Activated CD4-positive, alpha-beta T cell treated with anti-CD3 and anti-CD28 coated beads for 36 hours (primary cell): ENCODE data around the gene IPMK. TPM values are rescaled to one million over a fixed set of nuclear protein-coding genes. Genes with fewer than 3 reads are reported as not detected.

ENCODE experiments used
- ATAC-seq: fragments of 200-7000 bp; cut with Tn5 transposase; one replicate; pipeline ENCODE4 v1.10.0; 2021; ENCODE audit warnings: mild to moderate bottlenecking, moderate library complexity
- CTCF ChIA-PET: fragments of 350-600 bp; sonication (Branson Sonifier 250); formaldehyde crosslinking; loops from one replicate; lab custom pipeline; 2021; ENCODE audit warnings: antibody characterized with exemption; lab: Charles Lee
- POLR2A ChIA-PET: fragments of 350-600 bp; sonication (Branson Sonifier 250); formaldehyde crosslinking; loops from one replicate; lab custom pipeline; 2021; ENCODE audit warnings: antibody characterized with exemption, inconsistent platforms; lab: Charles Lee
- DNase-seq: peaks from one replicate; pipeline ENCODE4 v3.0.0-alpha.2; 2020
- H3K27ac Mint-ChIP-seq: one replicate; pipeline ENCODE4 v1.8.0; 2021; ENCODE audit warnings: mixed read lengths
- H3K27me3 Mint-ChIP-seq: one replicate; pipeline ENCODE4 v1.8.0; 2021; ENCODE audit warnings: mixed read lengths
- H3K36me3 Mint-ChIP-seq: one replicate; pipeline ENCODE4 v1.8.0; 2021; ENCODE audit warnings: low read depth, mixed read lengths
- H3K4me1 Mint-ChIP-seq: one replicate; pipeline ENCODE4 v1.8.0; 2021; ENCODE audit warnings: mixed read lengths
- H3K4me3 Mint-ChIP-seq: one replicate; pipeline ENCODE4 v1.8.0; 2021; ENCODE audit warnings: mild to moderate bottlenecking, moderate library complexity, mixed read lengths
- H3K9me3 Mint-ChIP-seq: one replicate; pipeline ENCODE4 v1.8.0; 2021; ENCODE audit warnings: low read depth, mixed read lengths
- intact Hi-C, 2 experiments: fragments of 100-400 bp; cut with DNase I in 1 of 2; cut with micrococcal nuclease in 1 of 2; formaldehyde crosslinking; loops; one replicate each; pipeline versions ENCODE4 v1.14.2 to v1.15.1; 2022 to 2024; cut with DNase I, micrococcal nuclease
- total RNA-seq, 2 experiments: library from RNA; stranded (reverse); gene quantifications; one replicate each; pipeline ENCODE4 v1.2.3, GENCODE V29; 2021

IPMK gene
- total RNA-seq, 2 experiments from 2014 or later, result 7.1 to 8.1 TPM

DNA sequence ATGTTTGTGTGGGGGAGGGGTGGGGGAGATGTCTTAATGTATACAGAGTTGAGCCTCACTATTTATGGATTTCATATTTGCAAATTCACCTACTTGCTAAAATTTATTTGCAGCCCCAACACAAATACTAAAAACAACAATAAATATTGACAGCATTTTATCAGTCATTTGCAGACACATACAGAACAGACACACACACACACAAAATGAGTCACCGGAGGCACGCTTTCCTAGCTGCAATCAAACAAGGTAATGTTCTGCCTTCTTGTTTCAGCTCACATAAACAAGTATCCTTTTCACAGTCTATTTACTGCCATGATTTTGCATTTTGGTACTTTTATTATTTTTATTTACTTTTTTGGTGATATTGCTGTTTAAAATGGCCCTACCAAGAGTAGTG is 88.5 kb downstream of the IPMK start:
- Mint-ChIP-seq H3K27ac (no peak overlapping the region), H3K4me1 (no peaks in the 10 kb centered on the region), H3K36me3 (no peaks in the 10 kb centered on the region), H3K9me3 (no peaks in the 10 kb centered on the region), H3K4me3 (no peak overlapping the region), H3K27me3 (peaks cover 4% of the 10 kb centered on the region)
- ChIA-PET CTCF (interaction anchor here (6.1 kb wide), 1 partner anchor 114 kb away, joined by 152 read pairs; no protein-coding TSS in a partner anchor), POLR2A (no interaction called here)
- DNase-seq (no peak), ATAC-seq (no peak)
- intact Hi-C loops, result loop anchor here in 1 of 2 experiments (5.0 kb wide), 1 partner anchor 208 kb away; the partner anchor contains the start of gene TFAM

GRCh38 chr10:58178811-58179210 is 88.9 kb downstream of the IPMK start:
- H3K27ac Mint-ChIP-seq, result no peak overlapping the region
- DNase-seq (no peak), ATAC-seq (no peak)
- no peak overlapping the region for H3K4me3 Mint-ChIP-seq
- intact Hi-C loops, result loop anchor here in 1 of 2 experiments (5.0 kb wide), 1 partner anchor 208 kb away; the partner anchor contains the start of gene TFAM
- POLR2A ChIA-PET, result no interaction called here
- H3K36me3 Mint-ChIP-seq, result no peaks in the 10 kb centered on the region
- CTCF ChIA-PET, result interaction anchor here (0.6 to 6.1 kb wide), 7 partner anchors 11 to 206 kb away, joined by 3 to 152 read pairs (median 5); partner anchors contain the start of genes CISD1 and TFAM
- no peaks in the 10 kb centered on the region for H3K9me3 Mint-ChIP-seq
- H3K4me1 Mint-ChIP-seq, result no peaks in the 10 kb centered on the region
- peaks cover 4% of the 10 kb centered on the region for H3K27me3 Mint-ChIP-seq

DNA sequence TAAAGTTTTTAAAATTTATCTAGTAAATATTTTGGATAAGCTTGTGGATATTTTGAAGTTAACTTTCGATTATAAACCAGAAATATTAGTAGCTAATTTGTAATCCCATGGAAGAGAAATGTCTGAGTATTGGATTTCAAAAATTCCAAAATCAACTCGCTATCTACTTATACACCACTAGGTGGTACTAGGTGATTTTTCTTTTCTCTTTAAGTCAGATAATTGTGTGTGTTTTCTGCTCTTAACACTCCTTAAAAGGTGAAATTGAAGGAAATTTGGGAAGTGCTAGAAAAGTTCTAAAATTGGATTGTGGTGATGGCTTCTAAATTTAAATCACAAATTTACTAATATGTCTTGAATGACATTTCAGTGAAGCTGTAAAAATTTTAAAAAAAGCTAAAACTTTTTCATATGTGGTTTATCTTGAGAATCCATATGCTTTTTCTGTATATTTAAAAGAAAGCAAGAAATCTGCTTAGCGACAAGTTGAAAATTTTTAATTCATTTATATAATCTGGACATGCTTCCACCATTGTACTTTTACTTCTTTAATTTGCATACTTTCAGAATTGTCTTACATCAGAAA is 90.2 kb downstream of the IPMK start:
- Mint-ChIP-seq H3K36me3 (no peaks in the 10 kb centered on the region), H3K27ac (no peak overlapping the region), H3K9me3 (no peaks in the 10 kb centered on the region), H3K4me3 (no peak overlapping the region), H3K27me3 (peaks cover 2% of the 10 kb centered on the region), H3K4me1 (no peaks in the 10 kb centered on the region)
- ATAC-seq (no peak), DNase-seq (no peak)
- POLR2A ChIA-PET, result no interaction called here
- intact Hi-C loops, result loop anchor here (1.0 to 5.0 kb wide), 3 partner anchors 114 to 210 kb away; partner anchors contain the start of gene TFAM (in 2 of the 2)
- CTCF ChIA-PET, result interaction anchor here (0.6 to 6.1 kb wide), 15 partner anchors 9 to 352 kb away, joined by 3 to 152 read pairs (median 4); partner anchors contain the start of gene TFAM

DNA sequence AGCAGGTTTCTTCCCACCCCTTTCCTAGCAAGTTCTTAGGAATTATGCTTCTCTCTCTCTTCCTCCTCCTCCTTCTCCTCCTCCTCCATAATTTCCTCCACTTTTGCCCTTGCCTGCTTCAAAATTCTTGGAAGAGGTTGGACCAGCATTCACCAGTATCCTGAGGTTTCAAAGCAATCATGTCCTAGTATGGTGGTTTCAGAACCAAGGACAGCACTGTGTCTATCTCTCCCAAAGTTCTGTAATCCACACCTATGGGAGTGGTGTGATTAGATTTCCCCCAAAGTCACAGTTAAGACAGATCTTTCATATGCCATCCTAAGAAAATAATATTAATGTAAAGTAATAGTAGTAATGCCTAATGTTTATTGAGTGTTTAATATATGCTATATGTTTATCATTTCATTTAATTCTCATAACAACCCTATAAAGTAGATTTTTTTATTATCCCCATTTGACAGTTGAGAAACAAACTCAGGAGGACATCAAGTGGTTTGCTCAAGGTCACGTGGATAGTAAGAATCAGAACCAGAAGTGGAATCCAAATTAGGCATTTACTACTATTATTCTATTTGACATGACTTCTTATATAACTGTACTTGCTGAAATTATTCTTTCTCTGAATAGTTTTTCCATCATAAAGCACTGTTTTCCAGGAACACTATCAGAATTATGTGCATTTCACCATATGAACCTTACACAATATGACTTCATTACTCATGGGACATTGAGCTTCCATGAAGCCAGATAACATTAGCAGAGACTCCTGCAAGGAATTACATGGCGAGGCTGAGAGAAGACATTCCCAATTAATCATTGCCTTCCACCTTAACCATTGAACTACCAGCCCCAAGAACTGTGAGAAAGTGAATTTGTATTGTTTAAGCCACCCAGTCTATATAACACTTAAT is 91.4 kb downstream of the IPMK start:
- Mint-ChIP-seq H3K9me3 (no peaks in the 10 kb centered on the region), H3K27ac (no peak overlapping the region), H3K4me3 (no peak overlapping the region), H3K4me1 (no peaks in the 10 kb centered on the region), H3K27me3 (peaks cover 2% of the 10 kb centered on the region), H3K36me3 (no peaks in the 10 kb centered on the region)
- DNase-seq, result no peak
- CTCF ChIA-PET, result interaction anchor here (0.6 to 6.1 kb wide), 6 partner anchors 13 to 147 kb away, joined by 3 to 152 read pairs (median 4); no protein-coding TSS in a partner anchor
- no peak for ATAC-seq
- intact Hi-C loops, result loop anchor here (2.0 to 5.0 kb wide), 2 partner anchors 209 to 211 kb away; partner anchors contain the start of gene TFAM (in 2 of the 2)
- POLR2A ChIA-PET, result no interaction called here

GRCh38 chr10:58174831-58175230 is 92.9 kb downstream of the IPMK start:
- ChIA-PET CTCF (interaction anchor here (0.7 kb wide), 1 partner anchor 615 kb away, joined by 3 read pairs; no protein-coding TSS in a partner anchor), POLR2A (no interaction called here)

DNA sequence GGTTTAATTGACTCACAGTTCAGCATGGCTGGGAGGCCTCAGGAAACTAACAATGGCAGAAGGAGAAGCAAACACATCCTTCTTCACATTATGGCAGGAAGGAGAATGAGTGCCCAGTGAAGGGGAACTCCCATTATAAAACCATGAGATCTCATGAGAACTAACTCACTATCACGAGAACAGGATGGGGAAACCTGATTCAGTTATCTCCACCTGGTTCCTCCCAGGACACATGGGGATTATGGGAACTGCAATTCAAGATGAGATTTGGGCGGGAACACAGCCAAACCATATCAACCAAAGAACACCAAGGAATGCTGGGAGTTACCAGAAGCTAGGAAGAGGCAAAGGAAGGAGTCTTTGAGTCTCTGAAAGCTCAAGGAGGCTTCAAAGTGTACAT is 94.3 kb downstream of the IPMK start:
- peaks cover 2% of the 10 kb centered on the region for H3K27me3 Mint-ChIP-seq
- no peaks in the 10 kb centered on the region for H3K9me3 Mint-ChIP-seq
- no peak overlapping the region for H3K4me3 Mint-ChIP-seq
- CTCF ChIA-PET, result interaction anchor here (1.3 to 2.7 kb wide), 3 partner anchors 11 to 117 kb away, joined by 3 to 13 read pairs (median 3); no protein-coding TSS in a partner anchor
- DNase-seq (no peak), ATAC-seq (peak; percentile 44)
- H3K36me3 Mint-ChIP-seq, result no peaks in the 10 kb centered on the region
- intact Hi-C loops, result no loop called here
- POLR2A ChIA-PET, result no interaction called here
- no peak overlapping the region for H3K27ac Mint-ChIP-seq
- no peaks in the 10 kb centered on the region for H3K4me1 Mint-ChIP-seq

More at GRCh38 chr10:58174831-58175230, 92.9 kb downstream of the IPMK start:
- ATAC-seq, result no peak
- DNase-seq, result no peak
- intact Hi-C loops, result loop anchor here in 1 of 2 experiments (5.0 kb wide), 1 partner anchor 212 kb away; the partner anchor contains the start of gene TFAM
- Mint-ChIP-seq H3K36me3 (no peaks in the 10 kb centered on the region), H3K27me3 (no peaks in the 10 kb centered on the region), H3K4me3 (no peak overlapping the region), H3K27ac (no peak overlapping the region), H3K4me1 (no peaks in the 10 kb centered on the region), H3K9me3 (no peaks in the 10 kb centered on the region)

DNA sequence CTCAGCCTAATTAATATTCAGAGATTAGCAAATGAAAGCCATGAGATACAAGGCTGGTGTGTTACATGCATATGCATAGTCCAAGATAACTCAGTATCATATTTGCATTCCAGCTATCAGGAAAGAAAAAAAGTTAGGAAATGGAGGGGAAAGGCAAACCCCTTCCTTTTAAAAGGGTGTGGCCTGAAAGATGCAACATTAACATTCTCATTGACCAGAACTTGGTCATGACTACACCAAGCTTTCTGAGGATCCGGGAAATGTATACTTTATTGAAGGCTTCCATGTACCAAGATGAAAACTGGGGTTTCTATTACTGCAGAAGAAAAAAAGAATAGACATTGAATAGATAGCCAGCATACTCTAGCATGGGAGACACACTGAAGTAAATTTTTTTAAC is 96.5 kb downstream of the IPMK start:
- ChIA-PET CTCF (interaction anchor here (0.7 to 1.6 kb wide), 3 partner anchors 12 to 148 kb away, joined by 3 to 7 read pairs (median 3); no protein-coding TSS in a partner anchor), POLR2A (no interaction called here)
- intact Hi-C loops, result no loop called here
- Mint-ChIP-seq H3K9me3 (no peaks in the 10 kb centered on the region), H3K4me1 (no peaks in the 10 kb centered on the region), H3K36me3 (no peaks in the 10 kb centered on the region), H3K4me3 (no peak overlapping the region), H3K27ac (no peak overlapping the region), H3K27me3 (peaks cover 2% of the 10 kb centered on the region)
- ATAC-seq (no peak), DNase-seq (no peak)

GRCh38 chr10:58164517-58164916 is 103.2 kb downstream of the IPMK start:
- no peak overlapping the region for H3K4me3 Mint-ChIP-seq
- ChIA-PET CTCF (no interaction called here), POLR2A (no interaction called here)
- DNase-seq, result no peak
- H3K9me3 Mint-ChIP-seq, result no peaks in the 10 kb centered on the region
- H3K27me3 Mint-ChIP-seq, result peaks cover 10% of the 10 kb centered on the region
- H3K4me1 Mint-ChIP-seq, result no peaks in the 10 kb centered on the region
- intact Hi-C loops, result no loop called here
- ATAC-seq, result no peak
- no peak overlapping the region for H3K27ac Mint-ChIP-seq
- H3K36me3 Mint-ChIP-seq, result no peaks in the 10 kb centered on the region

DNA sequence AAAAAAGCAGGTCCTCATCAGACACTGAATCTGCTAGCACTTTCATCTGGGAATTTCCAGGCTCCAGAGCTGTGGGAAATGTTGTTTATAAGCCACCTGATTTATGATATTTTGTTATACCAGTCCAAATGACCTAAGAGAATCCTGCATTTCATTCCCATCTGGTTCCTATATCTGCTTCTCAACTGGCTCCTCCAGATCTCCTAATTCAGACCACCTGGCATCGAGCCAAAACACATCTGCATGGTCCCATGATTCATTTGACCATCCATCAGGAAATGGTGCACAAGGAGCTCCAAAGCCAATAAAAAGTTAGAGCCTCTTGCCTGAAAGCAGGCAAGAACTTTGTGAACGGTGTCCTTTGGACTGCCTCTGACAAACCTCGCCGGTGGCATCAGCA is 108.9 kb downstream of the IPMK start:
- CTCF ChIA-PET, result interaction anchor here (0.6 kb wide), 1 partner anchor 1854 kb away, joined by 3 read pairs; no protein-coding TSS in a partner anchor
- ATAC-seq, result no peak
- POLR2A ChIA-PET, result no interaction called here
- Mint-ChIP-seq H3K4me3 (no peak overlapping the region), H3K9me3 (no peaks in the 10 kb centered on the region), H3K4me1 (no peaks in the 10 kb centered on the region), H3K36me3 (no peaks in the 10 kb centered on the region), H3K27me3 (peaks cover 16% of the 10 kb centered on the region), H3K27ac (no peak overlapping the region)
- no peak for DNase-seq
- intact Hi-C loops, result loop anchor here in 1 of 2 experiments (10.0 kb wide), 1 partner anchor 824 kb away; no protein-coding TSS in a partner anchor

GRCh38 chr10:58157076-58157766 is 110.5 kb downstream of the IPMK start:
- Mint-ChIP-seq H3K27ac (no peak overlapping the region), H3K9me3 (no peaks in the 10 kb centered on the region), H3K36me3 (no peaks in the 10 kb centered on the region), H3K27me3 (peaks cover 19% of the 10 kb centered on the region), H3K4me3 (no peak overlapping the region), H3K4me1 (no peaks in the 10 kb centered on the region)
- ATAC-seq (no peak), DNase-seq (no peak)
- POLR2A ChIA-PET, result no interaction called here
- intact Hi-C loops, result loop anchor here in 1 of 2 experiments (10.0 kb wide), 1 partner anchor 822 kb away; no protein-coding TSS in a partner anchor
- CTCF ChIA-PET, result interaction anchor here (1.3 kb wide), 1 partner anchor 20 kb away, joined by 4 read pairs; no protein-coding TSS in a partner anchor
